GM19463 (cell line): ENCODE data around the gene SLC9C1.

ENCODE experiments used
- ATAC-seq: cut with Tn5 transposase; IDR thresholded peaks from one replicate; pipeline ENCODE4 v1.9.1; 2021; ENCODE audit warnings: mild to moderate bottlenecking, moderate library complexity; ENCODE audit not compliant: unreplicated experiment

The SLC9C1 gene

DNA sequence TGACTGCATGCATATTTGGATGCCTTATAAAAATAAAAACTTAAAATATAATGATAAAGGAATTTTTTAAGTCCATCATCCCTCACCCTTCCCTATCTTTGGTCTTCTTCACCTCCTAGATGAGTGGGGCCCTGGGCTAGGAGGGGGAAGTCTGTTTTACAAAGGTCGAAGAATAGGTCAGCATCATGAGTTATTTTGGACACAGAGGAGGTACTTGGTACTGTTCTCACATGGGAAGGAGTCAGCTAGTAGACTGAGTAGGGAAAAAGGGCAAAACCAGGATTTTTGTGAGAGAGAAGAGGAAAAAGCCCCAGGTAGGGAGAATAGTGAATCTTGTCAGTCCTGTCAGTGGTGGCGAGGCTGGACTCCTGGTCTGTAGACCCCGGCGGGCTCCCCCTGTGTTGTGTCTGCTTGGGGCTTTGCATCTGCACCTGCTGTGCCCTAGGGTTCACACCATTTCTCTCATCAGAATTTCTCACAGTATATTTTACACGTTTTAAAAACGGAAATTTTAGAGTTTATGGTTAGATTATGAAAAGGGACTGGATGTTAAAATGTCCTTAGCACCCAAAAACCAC lies 178.1 kb downstream of the SLC9C1 start:
- no peak for ATAC-seq

DNA sequence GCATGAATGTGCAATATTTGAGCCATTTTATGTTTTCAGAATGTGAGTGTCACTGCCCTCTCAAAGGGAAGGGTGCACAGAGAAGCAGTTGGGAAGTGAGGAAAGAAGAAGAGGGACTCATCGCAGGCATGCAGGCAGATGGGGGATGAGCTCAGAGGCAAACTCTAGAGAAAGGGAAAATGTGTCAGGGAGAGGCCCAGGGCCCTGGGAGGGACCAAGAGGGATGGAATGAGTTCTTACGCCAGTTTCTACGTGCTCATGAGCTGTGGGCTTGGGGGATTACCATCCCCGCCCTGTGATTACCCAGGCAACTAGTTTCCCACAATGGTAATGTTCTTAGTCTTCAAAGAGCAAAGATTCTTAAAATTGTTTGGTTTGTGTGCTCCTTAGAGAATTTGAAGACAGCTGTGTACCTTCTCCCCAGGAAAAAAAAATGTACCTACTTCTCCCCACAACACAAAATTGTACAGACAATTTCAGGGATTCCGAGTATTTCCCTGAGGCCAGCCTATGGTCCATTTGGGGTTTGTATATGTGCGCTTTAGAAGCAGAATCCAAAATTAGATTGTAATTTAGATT lies 178.8 kb downstream of the SLC9C1 start:
- peak; percentile 41 for ATAC-seq

DNA sequence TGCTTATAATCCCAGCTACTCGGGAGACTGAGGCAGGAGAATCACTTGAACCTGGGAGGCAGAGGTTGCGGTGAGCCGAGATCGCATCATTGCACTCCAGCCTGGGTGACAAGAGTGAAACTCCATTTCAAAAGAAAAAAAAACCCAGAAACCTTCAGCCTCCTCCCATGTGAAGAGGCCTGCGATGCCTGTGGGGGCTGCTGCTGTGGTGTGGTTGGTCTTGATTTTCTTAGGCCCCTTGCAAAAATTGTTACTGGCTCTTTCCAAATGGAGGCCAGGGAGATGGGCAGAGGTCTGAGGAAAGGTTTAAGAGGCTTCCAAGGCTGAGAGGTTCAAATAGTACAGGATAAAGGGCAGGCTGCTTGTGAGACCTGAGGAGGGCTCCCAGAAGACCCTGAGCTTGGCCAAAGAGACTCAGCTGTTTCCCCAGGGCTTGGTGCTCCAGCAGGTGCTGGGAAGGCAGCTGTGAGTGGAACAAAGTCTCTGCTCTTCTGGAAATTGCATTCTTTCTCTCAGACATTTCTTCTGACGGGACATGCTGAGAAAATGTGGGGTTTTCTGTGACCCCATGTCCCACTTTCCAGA lies 179.3 kb downstream of the SLC9C1 start:
- peak; percentile 17 for ATAC-seq

DNA sequence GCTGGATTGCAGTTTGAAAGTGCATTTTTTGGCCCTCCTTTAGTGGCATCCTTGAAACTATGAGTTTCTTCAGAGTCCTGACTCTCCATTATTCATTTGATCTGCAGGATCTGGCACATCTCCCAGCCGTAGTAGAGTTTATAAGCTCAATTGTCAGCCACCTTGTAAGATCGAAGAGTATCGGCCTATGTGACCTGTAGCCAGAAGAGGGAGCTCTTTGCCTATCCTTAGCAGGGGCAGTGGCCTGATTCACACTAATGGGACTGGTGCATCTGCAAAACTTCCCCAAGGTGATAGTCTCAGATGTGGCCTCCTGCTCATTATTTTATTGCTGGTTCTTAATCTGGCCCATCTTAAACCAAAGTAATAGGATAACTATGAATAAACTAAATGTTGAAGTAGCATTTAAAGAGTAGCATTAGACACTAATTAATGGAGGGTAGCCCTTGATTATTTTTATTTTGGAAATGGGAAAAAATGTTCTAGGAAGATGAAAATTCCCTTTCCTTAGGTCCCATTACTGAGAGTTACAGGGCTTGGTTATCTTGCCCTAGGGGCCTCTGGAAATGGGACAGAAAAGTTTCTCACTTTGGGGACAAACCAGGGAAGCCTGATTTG lies 182.1 kb downstream of the SLC9C1 start:
- ATAC-seq: peak; percentile 40

DNA sequence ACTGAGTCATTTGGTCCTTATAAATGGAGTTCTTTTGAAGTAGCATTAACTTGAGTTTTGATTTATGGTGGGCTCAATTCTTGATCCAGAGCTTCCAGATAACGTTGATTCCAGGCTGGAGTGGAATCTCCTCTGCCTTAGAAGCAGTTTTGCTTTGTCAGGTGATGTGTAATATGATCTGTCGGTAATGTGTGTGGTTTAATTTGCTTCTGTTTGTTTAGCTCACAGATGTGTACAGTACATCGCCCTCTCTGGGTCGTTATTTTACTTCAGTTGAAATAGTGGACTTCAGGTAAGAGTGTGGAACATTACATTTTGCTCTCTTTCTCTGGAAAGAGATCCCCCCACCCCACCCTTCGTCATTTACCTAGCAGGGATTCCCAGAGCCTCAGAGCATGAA lies 184.7 kb downstream of the SLC9C1 start:
- ATAC-seq: no peak

DNA sequence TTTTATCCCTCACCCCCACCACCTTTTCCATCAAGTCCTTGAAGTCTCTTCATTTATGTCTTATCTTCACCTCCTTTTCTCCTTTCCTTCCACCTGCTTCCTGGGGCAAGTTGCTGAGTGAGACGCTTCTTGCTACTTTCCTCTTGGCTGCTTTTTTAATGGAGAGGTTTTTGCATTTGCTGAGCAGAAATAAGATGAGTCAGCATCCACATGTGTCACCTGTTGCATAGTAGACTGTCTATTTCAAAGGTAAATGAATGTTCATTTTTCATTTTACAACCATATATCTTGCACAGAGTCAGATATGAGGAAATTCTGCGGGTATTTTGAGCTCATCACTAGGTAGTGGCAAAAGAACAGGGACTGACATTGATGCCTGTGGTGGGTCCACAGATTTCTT lies 189.2 kb downstream of the SLC9C1 start:
- ATAC-seq: no peak

DNA sequence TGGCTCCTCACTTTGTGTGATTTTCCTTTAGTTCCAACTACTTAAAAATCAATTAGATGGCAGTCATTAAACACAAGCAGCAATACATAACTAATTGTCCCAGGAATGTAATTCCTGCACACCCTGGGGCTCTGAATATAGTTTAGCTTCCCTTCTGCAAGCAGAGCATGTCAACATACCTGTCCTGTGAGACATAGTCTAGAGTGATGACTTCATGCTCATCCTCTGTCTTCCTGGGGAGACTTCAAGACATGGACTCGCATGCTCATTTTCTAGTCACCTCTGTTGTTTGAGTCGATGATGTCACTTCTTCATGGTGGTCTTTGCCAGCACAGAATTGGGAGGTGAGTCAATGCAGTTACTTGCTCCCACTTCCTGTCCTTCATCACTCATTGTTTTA lies 192.1 kb downstream of the SLC9C1 start:
- no peak for ATAC-seq

DNA sequence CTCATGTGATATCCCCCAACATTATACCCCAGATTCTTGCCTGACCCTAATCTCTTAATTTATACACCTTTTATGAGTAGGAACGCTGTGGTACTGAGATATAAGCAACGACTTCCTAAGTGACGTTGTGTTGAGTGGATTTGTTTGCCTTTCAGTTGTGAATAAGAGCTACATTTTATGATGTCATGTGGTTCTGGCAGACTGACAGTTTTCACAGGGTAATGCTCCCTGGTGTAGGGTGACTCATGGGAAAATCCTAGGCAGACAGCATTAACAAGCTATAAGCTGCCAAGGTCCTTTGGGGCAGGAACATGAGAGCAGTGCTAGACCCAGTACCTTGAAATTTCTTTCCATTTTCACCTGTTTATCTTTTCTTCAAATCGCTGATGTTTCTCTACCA lies 196.6 kb downstream of the SLC9C1 start:
- peak; percentile 67 for ATAC-seq

DNA sequence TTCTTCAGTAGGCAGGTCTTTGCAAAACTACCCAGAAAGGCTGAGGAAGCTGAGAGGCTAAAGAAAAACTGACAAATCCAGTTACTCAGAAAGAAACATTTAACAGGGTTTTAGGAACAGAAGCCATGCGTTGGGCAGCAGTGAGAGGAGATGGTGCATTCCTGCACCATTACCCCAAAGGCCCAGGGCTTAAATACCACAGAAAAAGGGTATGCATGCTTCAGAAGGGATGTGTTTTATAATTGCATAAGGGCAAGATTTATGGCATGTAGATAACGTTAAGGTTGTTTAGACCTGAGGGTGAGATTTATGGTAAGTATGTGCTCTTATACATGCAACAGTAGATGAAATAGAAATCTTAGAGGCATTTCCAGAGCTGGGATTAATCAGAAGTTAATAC lies 197.8 kb downstream of the SLC9C1 start:
- ATAC-seq: no peak

DNA sequence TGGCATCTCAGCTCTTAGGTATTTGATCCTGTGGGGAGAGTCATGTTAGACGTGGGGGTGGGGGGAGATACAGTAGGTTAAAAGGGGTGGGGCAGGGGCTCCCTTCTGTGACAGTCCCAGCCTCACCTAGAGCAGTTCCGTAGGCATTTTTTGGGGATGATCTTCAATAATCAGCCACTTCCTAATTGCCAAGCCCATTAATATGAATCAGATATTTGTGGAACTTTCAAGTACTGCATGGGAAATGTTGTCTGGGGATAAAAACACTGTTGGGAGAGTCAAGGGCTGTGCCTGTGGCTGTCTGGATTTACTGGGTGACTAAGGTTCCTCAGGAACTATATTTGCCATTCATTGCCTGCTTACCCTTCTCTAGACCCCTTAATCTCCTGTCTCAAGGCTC lies 198.3 kb downstream of the SLC9C1 start:
- ATAC-seq: no peak

DNA sequence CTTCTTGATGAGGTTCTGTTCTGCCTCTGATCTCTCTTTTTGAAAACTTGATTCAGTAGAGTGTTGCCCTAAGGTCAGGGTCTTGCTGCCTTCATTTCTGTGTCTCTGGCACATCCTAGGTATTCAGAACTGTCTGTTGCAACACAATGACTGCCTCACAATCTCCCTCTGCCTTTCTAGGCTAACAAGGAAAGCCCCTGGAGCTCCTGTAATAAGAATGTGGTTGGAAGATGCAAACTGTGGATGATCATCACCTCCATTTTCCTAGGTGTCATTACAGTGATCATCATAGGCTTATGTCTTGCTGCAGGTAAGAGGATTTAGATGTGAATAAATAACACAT lies 200.9 kb downstream of the SLC9C1 start:
- no peak for ATAC-seq

DNA sequence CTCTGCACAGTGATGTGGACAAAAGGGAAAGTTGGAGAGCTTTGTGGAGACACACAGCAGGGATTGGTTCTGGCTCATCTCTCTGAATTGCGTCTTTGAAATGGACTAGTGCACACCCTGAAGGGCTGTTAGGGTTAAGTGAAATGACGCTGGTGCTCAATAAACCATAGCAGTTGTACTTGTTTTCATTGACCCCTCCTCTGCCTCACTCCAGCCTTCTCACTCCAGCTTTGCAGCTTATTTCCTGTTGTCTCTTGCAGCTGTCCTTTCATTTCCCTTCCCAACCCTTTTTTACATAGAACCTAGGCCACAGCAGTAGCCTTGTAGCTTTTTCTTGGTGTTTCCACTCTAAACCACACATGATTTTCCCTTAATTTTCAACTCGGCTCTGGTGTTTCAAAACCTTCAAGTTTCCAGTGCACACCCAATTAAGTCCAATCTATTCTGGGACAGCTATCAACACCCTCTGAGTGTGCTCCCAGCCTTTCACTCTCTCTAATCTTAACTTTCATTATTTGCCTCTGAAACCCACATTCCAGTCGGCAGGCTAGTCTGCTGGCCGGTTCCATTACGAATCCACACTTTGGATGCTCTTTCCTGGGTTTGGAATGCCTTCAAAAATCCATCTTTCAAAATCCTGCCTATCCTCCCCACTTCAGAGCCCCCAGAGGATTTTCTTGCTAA lies 201.4 kb downstream of the SLC9C1 start:
- no peak for ATAC-seq

DNA sequence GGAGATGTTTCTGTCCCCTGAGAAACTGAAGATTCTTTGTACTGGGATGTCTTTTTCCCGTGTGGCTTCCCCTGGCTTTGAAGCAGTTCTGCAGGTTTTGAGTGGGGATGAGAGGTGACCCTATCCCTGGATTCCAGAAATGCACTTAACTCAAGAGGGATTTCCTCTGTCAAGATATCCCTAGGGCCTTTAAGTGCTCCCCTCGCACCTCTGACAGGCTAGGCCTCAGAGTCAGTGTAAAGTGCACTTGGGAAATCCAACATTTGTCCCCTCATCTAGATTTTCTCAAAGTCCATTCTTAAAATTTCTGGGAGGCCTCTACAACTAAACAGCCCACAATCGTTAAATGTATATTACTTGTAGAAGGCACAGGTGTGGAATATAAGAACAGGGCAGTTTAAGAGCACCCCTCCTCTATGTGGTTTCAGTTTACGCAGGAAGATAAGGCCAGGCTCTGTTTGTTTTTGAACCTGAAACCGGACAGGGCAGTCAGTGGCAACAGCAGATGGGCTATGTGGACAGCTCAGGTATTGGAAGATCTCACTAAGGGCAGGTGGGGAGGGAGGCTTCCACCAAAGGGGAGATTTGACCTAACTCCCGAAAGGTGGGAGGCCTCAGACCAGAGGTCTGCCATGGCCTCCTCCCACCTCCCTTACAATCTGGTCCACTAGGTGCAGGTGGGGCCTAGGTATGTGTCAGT lies 203.0 kb downstream of the SLC9C1 start:
- no peak for ATAC-seq
